ENCODE data around the gene SLC38A9. TPM values are rescaled to one million over a fixed set of nuclear protein-coding genes. Genes with fewer than 3 reads are reported as not detected.
A peak's percentile ranks its signal among the peaks of the same experiment; 100 is the strongest.

SLC38A9 gene
- polyA plus RNA-seq, 2 of the 4 experiments (the other 2 are of a cell fraction): 22.8 to 37.3 TPM

GRCh38 chr5:55694152-55694830, 17.8 kb downstream of the SLC38A9 start:
- DNase-seq (ENCODE audit: low read depth in 1 of 2, low spot score in 1 of 2) (peak in 1 of 2 experiments; percentile 77), ATAC-seq (peak; percentile 73 to 86), FAIRE-seq (peak; percentile 83)
- POLR2A ChIA-PET: no interaction called here
- TF ChIP-seq NR3C1 (IDR thresholded peaks at IDR 0.05) (no peak), CBX8 (IDR thresholded peaks at IDR 0.05) (no peak), CTCF (IDR thresholded peaks at IDR 0.05) (peak; percentile 73), FOSB (CRISPR knock-in tag; IDR thresholded peaks at IDR 0.05) (no peak), BCL3 (IDR thresholded peaks at IDR 0.05) (no peak), NFE2L2 (conservative IDR thresholded peaks at IDR 0.05; ENCODE audit: low read length) (no peak), FOXS1 (CRISPR knock-in tag; IDR thresholded peaks at IDR 0.05) (no peak), CEBPB (IDR thresholded peaks at IDR 0.05) (0 out of 4 replicates have a peak, but pooled peaks of 1 of the 2 experiments have one; percentile 5), PHF8 (IDR thresholded peaks at IDR 0.05; ENCODE audit: borderline replicate concordance, low read depth) (no peak), RAD21 (conservative IDR thresholded peaks at IDR 0.05 in 1 of 2, IDR thresholded peaks at IDR 0.05 in 1 of 2) (peak; percentile 82 to 85), MAFK (IDR thresholded peaks at IDR 0.05; ENCODE audit: partially characterized antibody) (no peak), ATOH8 (CRISPR knock-in tag; IDR thresholded peaks at IDR 0.05; ENCODE audit: low read depth) (no peak), HOXB5 (CRISPR knock-in tag; IDR thresholded peaks at IDR 0.05) (no peak), MYC (IDR thresholded peaks at IDR 0.05; ENCODE audit: borderline replicate concordance, low read length) (no peak), SMC3 (IDR thresholded peaks at IDR 0.05) (peak; percentile 77), HMGXB4 (CRISPR knock-in tag; IDR thresholded peaks at IDR 0.05; ENCODE audit: borderline replicate concordance) (no peak), KDM5A (IDR thresholded peaks at IDR 0.05) (no peak), ESRRA (IDR thresholded peaks at IDR 0.05; ENCODE audit: borderline replicate concordance, low read length) (no peak), CBX2 (IDR thresholded peaks at IDR 0.05; ENCODE audit: borderline replicate concordance, low read depth) (no peak)
- CTCF ChIA-PET: interaction anchor here (0.6 to 1.3 kb wide), 13 partner anchors 9 to 518 kb away, joined by 3 to 7 read pairs (median 4); partner anchors contain the start of gene PLPP1
- no peaks in the 10 kb centered on the region for H3K9me3 ChIP-seq
- H3K4me1 ChIP-seq: peaks cover 35% of the 10 kb centered on the region
- H3K4me3 ChIP-seq: no peak overlapping the region
- peak overlapping the region; percentile 21 to 32; a peak in 2 of 6 replicates for H3K27ac ChIP-seq
- H3K4me2 ChIP-seq: no peak overlapping the region
- 30% methylated on average over 1 of the region's 3 CpGs for WGBS (ENCODE audit: missing lambda C conversion rate)

GRCh38 chr5:55692509-55692908, 19.6 kb downstream of the SLC38A9 start:
- H3K9me3 ChIP-seq: no peaks in the 10 kb centered on the region
- ChIA-PET POLR2A (no interaction called here), CTCF (interaction anchor here (0.7 to 3.0 kb wide), 47 partner anchors 8 to 658 kb away, joined by 3 to 33 read pairs (median 5); partner anchors contain the start of genes DHX29, MTREX, PLPP1 and SLC38A9)
- ATAC-seq (no peak), DNase-seq (ENCODE audit: low read depth in 1 of 2, low spot score in 1 of 2) (no peak), FAIRE-seq (no peak)
- no peak for TF ChIP-seq GATA3 (IDR thresholded peaks at IDR 0.05; ENCODE audit: borderline replicate concordance)
- H3K4me2 ChIP-seq: peak overlapping the region; percentile 34; the same call in 2 of the 3 replicates
- no peak overlapping the region; a peak in 1 of 6 replicates for H3K27ac ChIP-seq
- no peak overlapping the region for H3K4me3 ChIP-seq
- WGBS (ENCODE audit: missing lambda C conversion rate): 0% methylated on average over 1 of the region's 1 CpG
- H3K4me1 ChIP-seq: peaks cover 25% of the 10 kb centered on the region

Data from A549 (cell line).